K562 (cell line): ENCODE results near the gene SCARB2. TPM values are rescaled to one million over a fixed set of nuclear protein-coding genes. Genes with fewer than 3 reads are reported as not detected.

Experiments
- ATAC-seq: fragments of 200-7000 bp; cut with Tn5 transposase; 3 replicates; pipeline ENCODE4 v1.9.1; 2020; ENCODE audit warnings: moderate library complexity
- BruUV-seq: library from RNA; stranded (reverse); fragments of 400-500 nt; replicated peaks from 2 replicates; lab custom pipeline; 2021; lab: Mats Ljungman, UMichigan
- CTCF ChIA-PET: fragments of 300-600 bp; formaldehyde crosslinking; extraction: SDS; loops from one replicate; lab custom pipeline; 2021; ENCODE audit warnings: low intra/inter-chr PET ratio; lab: Yijun Ruan, JAX
- POLR2A ChIA-PET: fragments of 300-600, 350-650 bp; sonication (Branson Sonifier 250); formaldehyde crosslinking; extraction: SDS; loops from one replicate; lab custom pipeline; 2021; ENCODE audit warnings: antibody characterized with exemption, inconsistent platforms; lab: Yijun Ruan, JAX
- DNase-seq, 4 experiments: peaks; one replicate each; pipeline versions ENCODE4 v3.0.0 to v3.0.0-alpha.2; 2011 to 2018; ENCODE audit warnings: low spot score in 3 of 4, mixed read lengths in 3 of 4; ENCODE audit errors: extremely low read depth in 1 of 4
- FAIRE-seq: peaks from 2 replicates; lab custom pipeline; 2011; peaks lifted over from hg19 to GRCh38; lab: Jason Lieb, UNC
- H2AFZ ChIP-seq: 2 replicates; pipeline ENCODE4 v1.6.0; 2011; ENCODE audit warnings: low read depth, low read length, control low read depth, inconsistent platforms
- H3K27ac ChIP-seq: fragments of 200-600 bp; 3 replicates; pipeline ENCODE4 v1.8.0; 2011; ENCODE audit warnings: low read depth, mild to moderate bottlenecking, control low read depth, inconsistent platforms, low read length, moderate library complexity, mixed read lengths; ENCODE audit errors: extremely low read depth
- H3K27me3 ChIP-seq, 2 experiments: fragments of 300-600 bp in 1 of 2; 2 replicates in 1 of 2; 3 replicates in 1 of 2; pipeline versions ENCODE4 v1.6.0 to v1.8.0; 2011; ENCODE audit warnings: inconsistent platforms in 2 of 2, low read length in 2 of 2, mild to moderate bottlenecking in 1 of 2, mixed read lengths in 1 of 2, moderate library complexity in 1 of 2; ENCODE audit not compliant: control insufficient read depth in 2 of 2, insufficient read depth in 2 of 2
- H3K36me3 ChIP-seq: fragments of 300-600 bp; 3 replicates; pipeline ENCODE4 v1.8.0; 2011; ENCODE audit warnings: mild to moderate bottlenecking, low read length, inconsistent platforms; ENCODE audit not compliant: control insufficient read depth, insufficient read depth
- H3K4me1 ChIP-seq, 2 experiments: fragments of 200-600 bp in 1 of 2; replicated peaks in 1 of 2; 2 replicates in 1 of 2; 3 replicates in 1 of 2; pipeline versions ENCODE4 v1.5.1 to v1.8.0; 2011; ENCODE audit warnings: inconsistent platforms in 2 of 2, low read length in 2 of 2, mild to moderate bottlenecking in 1 of 2, mixed read lengths in 1 of 2, moderate library complexity in 1 of 2; ENCODE audit not compliant: control insufficient read depth in 2 of 2, insufficient read depth in 2 of 2
- H3K4me2 ChIP-seq: 2 replicates; pipeline ENCODE4 v1.6.1; 2011; ENCODE audit warnings: low read length, control low read depth, inconsistent platforms, mixed read lengths; ENCODE audit not compliant: insufficient read depth
- H3K4me3 ChIP-seq: fragments of 200-600 bp; sonication (generic), shearing (Covaris generic); 2 replicates; pipeline ENCODE4 v1.5.1; 2016; ENCODE audit warnings: control low read depth, inconsistent platforms
- H3K79me2 ChIP-seq: fragments of 200-600 bp; 3 replicates; pipeline ENCODE4 v1.8.0; 2011; ENCODE audit warnings: low read length, inconsistent platforms; ENCODE audit not compliant: control insufficient read depth, insufficient read depth
- H3K9ac ChIP-seq, 2 experiments: 2 replicates each; pipeline versions ENCODE4 v1.6.0 to v1.6.1; 2011; ENCODE audit warnings: low read depth in 2 of 2, low read length in 2 of 2, control low read depth in 1 of 2, inconsistent platforms in 1 of 2, mild to moderate bottlenecking in 1 of 2, mixed read lengths in 1 of 2; ENCODE audit not compliant: insufficient read depth in 1 of 2
- H3K9me1 ChIP-seq: one replicate; pipeline ENCODE4 v1.6.0; 2011; ENCODE audit warnings: inconsistent platforms, mild to moderate bottlenecking, low read length, moderate library complexity; ENCODE audit not compliant: control insufficient read depth, insufficient read depth
- H3K9me3 ChIP-seq: replicated peaks from 2 replicates; pipeline ENCODE4 v1.5.1; 2011; ENCODE audit warnings: low read depth, low read length, inconsistent platforms; ENCODE audit not compliant: control insufficient read depth, insufficient read depth
- H4K20me1 ChIP-seq: replicated peaks from 2 replicates; pipeline ENCODE4 v1.6.1; 2011; ENCODE audit warnings: low read length, inconsistent platforms, mixed read lengths; ENCODE audit not compliant: control insufficient read depth, insufficient read depth
- FOSL1 ChIP-seq: fragments of 200-800 bp; sonication (Bioruptor generic); conservative IDR thresholded peaks from 2 replicates; pipeline ENCODE4 v1.6.1; 2016; ENCODE audit warnings: missing genetic modification characterization, missing compliant biosample characterization
- GABPB1 ChIP-seq: sonication (generic); formaldehyde crosslinking; IDR thresholded peaks from 2 replicates; pipeline ENCODE4 v1.8.0; 2022; ENCODE audit warnings: mild to moderate bottlenecking, missing genetic modification reagents
- KLF6 ChIP-seq: fragments of 250-450 bp; sonication (Bioruptor Pico); IDR thresholded peaks from 2 replicates; pipeline ENCODE4 v1.4.0; 2020; ENCODE audit warnings: mild to moderate bottlenecking, moderate library complexity, borderline replicate concordance
- RBM34 ChIP-seq: fragments of 200-400 bp; formaldehyde crosslinking; IDR thresholded peaks from 2 replicates; pipeline ENCODE4 v1.6.1; 2018; ENCODE audit warnings: low read length, borderline replicate concordance; ENCODE audit not compliant: insufficient read depth
- TFAM ChIP-seq: fragments of 250-450 bp; sonication (Bioruptor Pico); conservative IDR thresholded peaks from 2 replicates; pipeline ENCODE4 v1.5.0; 2021; ENCODE audit warnings: mild to moderate bottlenecking, moderate library complexity
- ZBTB7A ChIP-seq: IDR thresholded peaks from 2 replicates; pipeline ENCODE4 v1.6.1; 2011; ENCODE audit warnings: low read depth, mild to moderate bottlenecking, low read length, moderate library complexity, borderline replicate concordance; ENCODE audit not compliant: control insufficient read depth
- ZKSCAN8 ChIP-seq: fragments of 200-800 bp; sonication (Bioruptor generic); IDR thresholded peaks from 2 replicates; pipeline ENCODE4 v1.6.1; 2016; ENCODE audit warnings: missing genetic modification characterization, missing compliant biosample characterization
- ZNF232 ChIP-seq: sonication (generic); formaldehyde crosslinking; IDR thresholded peaks from 2 replicates; pipeline ENCODE4 v1.8.0; 2022; ENCODE audit warnings: mild to moderate bottlenecking, missing genetic modification reagents
- ZNF431 ChIP-seq: sonication (generic); formaldehyde crosslinking; IDR thresholded peaks from 2 replicates; pipeline ENCODE4 v1.8.0; 2022; ENCODE audit warnings: mild to moderate bottlenecking, missing genetic modification reagents
- WGBS: fragments of 100-300 bp; shearing (Covaris generic); methylation state at CpG from one replicate; pipeline ENCODE4 v1.1.6; 2016; ENCODE audit warnings: low coverage, mixed read lengths; ENCODE audit not compliant: insufficient coverage; ENCODE audit errors: missing lambda C conversion rate; 5-methylcytosine and 5-hydroxymethylcytosine counted together
- in situ Hi-C: fragments of 300-500 bp; cut with MboI; formaldehyde crosslinking; loops from 4 replicates; pipeline ENCODE4 v1.15.0; 2018; ENCODE audit warnings: inconsistent platforms, mixed read lengths
- intact Hi-C: fragments of 100-400 bp; cut with micrococcal nuclease; formaldehyde crosslinking; loops from 2 replicates; pipeline ENCODE4 v1.14.2; 2022
- polyA plus RNA-seq, 8 experiments: library from polyadenylated mRNA; depleted of rRNA in 4 of 8; stranded (reverse) in 5 of 8; unstranded in 3 of 8; fragments of >200 nt; fragmentation: Nextera tagmentation in 2 of 8; fragmentation: Illumina TruSeq in 1 of 8; extraction: Ambion mirVana in 2 of 8; extraction: Trizol in 1 of 8; gene quantifications; 2 replicates each; pipeline versions ENCODE4 v1.2.1 to v1.2.3, GENCODE V29; 2011 to 2014; ENCODE audit warnings: inconsistent platforms in 1 of 8, missing spikeins in 1 of 8
- total RNA-seq, 7 experiments: library from RNA; depleted of rRNA in 6 of 7; stranded (reverse); fragments of >200 nt in 6 of 7; fragmentation: Illumina TruSeq in 2 of 7; extraction: Trizol in 2 of 7; gene quantifications; 2 replicates each; pipeline versions ENCODE4 v1.2.1 to v1.2.3, GENCODE V29; 2011 to 2021; ENCODE audit warnings: low replicate concordance in 1 of 7
- TF ChIP-seq, protein P1 (sequence below): fragments of 250-450 bp; sonication (Bioruptor Pico); IDR thresholded peaks from 2 replicates; pipeline ENCODE4 v1.4.0; 2020; ENCODE audit warnings: borderline replicate concordance

The SCARB2 gene
- total and polyA plus RNA-seq, 9 of the 15 experiments (the other 6 are each of a cell fraction or from before 2014, with no cell fraction given): 6.1 to 25.8 (median 17.8) TPM

DNA sequence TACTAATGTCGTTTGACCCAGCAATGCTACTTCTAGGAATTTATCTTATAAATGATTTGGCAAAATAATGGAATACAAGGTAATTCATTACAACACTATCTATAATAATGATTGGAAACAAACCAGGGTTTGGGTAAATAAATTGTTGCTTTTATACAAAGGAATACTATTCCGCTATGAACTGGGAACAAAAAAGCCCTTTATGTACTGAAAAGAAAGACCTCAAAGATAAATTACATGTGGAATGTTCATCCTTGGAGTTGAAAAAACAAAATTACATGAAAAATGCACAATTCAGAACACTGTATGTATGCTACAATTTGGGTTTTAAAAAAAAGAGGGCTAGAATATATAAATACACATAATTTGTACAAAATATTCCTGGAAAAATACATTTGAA, 60.3 kb downstream of the SCARB2 start:
- H3K79me2 ChIP-seq: peaks cover 16% of the 10 kb centered on the region
- no peaks in the 10 kb centered on the region for H4K20me1 ChIP-seq
- H3K4me2 ChIP-seq: no peak overlapping the region
- H3K27ac ChIP-seq: no peak overlapping the region
- H3K4me1 ChIP-seq: no peaks in the 10 kb centered on the region
- H3K9ac ChIP-seq: no peak overlapping the region
- POLR2A ChIA-PET: no interaction called here
- WGBS: 89% methylated on average over 2 of the region's 2 CpGs
- no peak for ATAC-seq
- no peak for DNase-seq
- H3K36me3 ChIP-seq: peaks cover 11% of the 10 kb centered on the region; the same call in 1 of the 3 replicates
- TF ChIP-seq GABPB1 (CRISPR knock-in tag) (no peak), ZBTB7A (no peak), TFAM (CRISPR knock-in tag) (no peak), RBM34 (no peak), ZNF431 (CRISPR knock-in tag) (no peak), KLF6 (CRISPR knock-in tag) (no peak), ZNF232 (CRISPR knock-in tag) (no peak), FOSL1 (tag) (no peak), ZKSCAN8 (CRISPR knock-in tag) (no peak)
- TF ChIP-seq, protein P1, sequence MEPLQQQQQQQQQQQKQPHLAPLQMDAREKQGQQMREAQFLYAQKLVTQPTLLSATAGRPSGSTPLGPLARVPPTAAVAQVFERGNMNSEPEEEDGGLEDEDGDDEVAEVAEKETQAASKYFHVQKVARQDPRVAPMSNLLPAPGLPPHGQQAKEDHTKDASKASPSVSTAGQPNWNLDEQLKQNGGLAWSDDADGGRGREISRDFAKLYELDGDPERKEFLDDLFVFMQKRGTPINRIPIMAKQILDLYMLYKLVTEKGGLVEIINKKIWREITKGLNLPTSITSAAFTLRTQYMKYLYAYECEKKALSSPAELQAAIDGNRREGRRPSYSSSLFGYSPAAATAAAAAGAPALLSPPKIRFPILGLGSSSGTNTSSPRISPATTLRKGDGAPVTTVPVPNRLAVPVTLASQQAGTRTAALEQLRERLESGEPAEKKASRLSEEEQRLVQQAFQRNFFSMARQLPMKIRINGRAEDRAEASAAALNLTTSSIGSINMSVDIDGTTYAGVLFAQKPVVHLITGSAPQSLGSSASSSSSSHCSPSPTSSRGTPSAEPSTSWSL (CRISPR knock-in tag): no peak
- H3K9me3 ChIP-seq: no peaks in the 10 kb centered on the region
- CTCF ChIA-PET: no interaction called here
- BruUV-seq: no TSS peak
- H3K9me1 ChIP-seq: no peaks in the 10 kb centered on the region
- in situ Hi-C loops (no loop called here), intact Hi-C loops (no loop called here)
- no peaks in the 10 kb centered on the region for H3K27me3 ChIP-seq
- no peak for FAIRE-seq
- H3K4me3 ChIP-seq: no peak overlapping the region
- no peak overlapping the region for H2AFZ ChIP-seq
